Left lung (tissue), 10 donors: ENCODE measurements around the gene BRCA2. TPM values are rescaled to one million over a fixed set of nuclear protein-coding genes. Genes with fewer than 3 reads are reported as not detected.

Experiments
- ATAC-seq: fragments of 200-7000 bp; cut with Tn5 transposase; one replicate; pipeline ENCODE4 v1.9.1; 2020; ENCODE audit warnings: moderate library complexity
- DNase-seq, 4 donors: peaks; one replicate each; pipeline ENCODE4 v3.0.0-alpha.2; 2013 to 2020
- H3K27ac ChIP-seq, 2 donors: fragments of 200-600 bp; sonication (generic) in 1 of 2; one replicate each; pipeline versions ENCODE4 v1.5.0 to v1.8.0; 2020 to 2021
- H3K27me3 ChIP-seq, 2 donors: fragments of 200-600 bp; sonication (generic) in 1 of 2; one replicate each; pipeline versions ENCODE4 v1.5.0 to v1.8.0; 2020 to 2021
- H3K36me3 ChIP-seq, 2 donors: fragments of 200-600 bp; sonication (generic) in 1 of 2; one replicate each; pipeline versions ENCODE4 v1.5.0 to v1.8.0; 2020 to 2021
- H3K4me1 ChIP-seq, 2 donors: fragments of 200-600 bp; one replicate each; pipeline ENCODE4 v1.8.0; 2021
- H3K4me3 ChIP-seq, 2 donors: fragments of 200-600 bp; sonication (generic) in 1 of 2; one replicate each; pipeline versions ENCODE4 v1.5.0 to v1.8.0; 2020 to 2021; ENCODE audit warnings: mild to moderate bottlenecking in 1 of 2
- H3K9me3 ChIP-seq, 2 donors: fragments of 200-600 bp; sonication (generic) in 1 of 2; one replicate each; pipeline versions ENCODE4 v1.5.0 to v1.8.0; 2020 to 2021
- intact Hi-C, 2 donors: fragments of 100-400 bp; cut with DNase I; formaldehyde crosslinking; loops; one replicate each; pipeline versions ENCODE4 v1.11.2 to v1.14.2; 2022
- polyA plus RNA-seq, 6 donors: library from polyadenylated mRNA; unstranded; fragments of 120-200 nt; gene quantifications; one replicate each; pipeline ENCODE4 v1.2.1, GENCODE V29; 2013; ENCODE audit not compliant: insufficient read length in 6 of 6
- total RNA-seq, 2 donors: library from RNA; stranded (reverse); fragmentation: NEBNext Ultra II Directional; extraction: Animal tissue kit (Norgen Biotek cat#: 25700); gene quantifications; one replicate each; pipeline ENCODE4 v1.2.1, GENCODE V29; 2021
- TF ChIP-seq, protein P1 (sequence below), 2 donors: fragments of 200-600 bp; sonication (generic) in 1 of 2; IDR thresholded peaks; one replicate each; pipeline versions ENCODE4 v1.5.0 to v1.8.0; 2021; ENCODE audit warnings: antibody characterized with exemption in 2 of 2
- donor health status: DM: no; HTN: yes; CAD: no.
- donor health status: DM: no; HTN: no; CAD: no.

The BRCA2 gene
- total and polyA plus RNA-seq, 8 donors: 4.5 to 14.9 (median 9.5) TPM

DNA sequence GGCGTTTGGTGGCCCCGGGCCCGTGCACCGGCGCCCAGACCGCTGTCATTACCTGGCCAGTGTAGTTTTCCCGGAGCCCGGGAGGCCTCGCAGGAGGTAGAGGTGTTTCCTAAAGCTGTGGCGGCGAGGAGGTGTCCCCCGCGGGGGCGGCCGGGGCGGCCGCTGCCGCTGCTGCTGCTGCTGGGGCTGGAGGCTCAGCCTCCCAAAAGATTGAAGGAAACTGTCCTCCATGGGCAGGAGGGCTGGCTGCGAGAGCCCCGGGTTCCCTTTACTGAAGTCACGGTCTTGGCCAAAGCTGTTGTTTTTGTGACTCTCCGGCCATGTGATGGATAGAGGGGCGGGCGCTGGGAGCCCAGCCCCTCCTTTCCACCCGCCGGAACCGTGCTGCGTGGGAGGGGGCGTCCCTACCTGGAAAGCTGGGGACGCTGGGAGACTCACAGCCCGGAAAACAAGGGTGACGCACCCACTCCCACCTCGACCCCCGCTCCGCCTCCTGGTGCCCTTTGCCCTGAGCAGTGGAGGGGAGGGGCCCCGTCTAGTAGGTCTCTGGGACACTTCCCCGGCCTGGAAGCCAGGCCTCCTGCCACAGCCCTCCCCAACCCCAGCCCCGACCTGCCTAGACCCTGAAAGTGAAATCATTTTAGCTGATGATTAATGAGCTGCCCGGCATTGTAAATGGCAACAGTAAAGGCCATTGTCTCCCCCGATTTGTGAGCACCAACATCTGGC lies 112.7 kb downstream of the BRCA2 start, which contains the start of gene N4BP2L1:
Gene N4BP2L1 (minus strand): TSS at position 279 of the 729 bp plus-strand sequence. CDS start 48 bp downstream, at position 231.
- peak; percentile 85 for ATAC-seq
- peak in 3 of 4 donors; percentile 67 to 88 (median 87) for DNase-seq
- Histone ChIP-seq H3K4me3 (peak within 1 kb of the TSS; percentile 76 to 83), H3K27ac (peak within 1 kb of the TSS; percentile 84 to 92), H3K9me3 (no peaks in the 10 kb centered on the region), H3K27me3 (no peaks in the 10 kb centered on the region), H3K36me3 (peaks cover 0 to 4% of the 10 kb centered on the region in 2 donors), H3K4me1 (peaks cover 4 to 57% of the 10 kb centered on the region in 2 donors)
- intact Hi-C loops: no loop called here
- TF ChIP-seq, protein P1, sequence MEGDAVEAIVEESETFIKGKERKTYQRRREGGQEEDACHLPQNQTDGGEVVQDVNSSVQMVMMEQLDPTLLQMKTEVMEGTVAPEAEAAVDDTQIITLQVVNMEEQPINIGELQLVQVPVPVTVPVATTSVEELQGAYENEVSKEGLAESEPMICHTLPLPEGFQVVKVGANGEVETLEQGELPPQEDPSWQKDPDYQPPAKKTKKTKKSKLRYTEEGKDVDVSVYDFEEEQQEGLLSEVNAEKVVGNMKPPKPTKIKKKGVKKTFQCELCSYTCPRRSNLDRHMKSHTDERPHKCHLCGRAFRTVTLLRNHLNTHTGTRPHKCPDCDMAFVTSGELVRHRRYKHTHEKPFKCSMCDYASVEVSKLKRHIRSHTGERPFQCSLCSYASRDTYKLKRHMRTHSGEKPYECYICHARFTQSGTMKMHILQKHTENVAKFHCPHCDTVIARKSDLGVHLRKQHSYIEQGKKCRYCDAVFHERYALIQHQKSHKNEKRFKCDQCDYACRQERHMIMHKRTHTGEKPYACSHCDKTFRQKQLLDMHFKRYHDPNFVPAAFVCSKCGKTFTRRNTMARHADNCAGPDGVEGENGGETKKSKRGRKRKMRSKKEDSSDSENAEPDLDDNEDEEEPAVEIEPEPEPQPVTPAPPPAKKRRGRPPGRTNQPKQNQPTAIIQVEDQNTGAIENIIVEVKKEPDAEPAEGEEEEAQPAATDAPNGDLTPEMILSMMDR (IDR thresholded peaks at IDR 0.05): no peak

DNA sequence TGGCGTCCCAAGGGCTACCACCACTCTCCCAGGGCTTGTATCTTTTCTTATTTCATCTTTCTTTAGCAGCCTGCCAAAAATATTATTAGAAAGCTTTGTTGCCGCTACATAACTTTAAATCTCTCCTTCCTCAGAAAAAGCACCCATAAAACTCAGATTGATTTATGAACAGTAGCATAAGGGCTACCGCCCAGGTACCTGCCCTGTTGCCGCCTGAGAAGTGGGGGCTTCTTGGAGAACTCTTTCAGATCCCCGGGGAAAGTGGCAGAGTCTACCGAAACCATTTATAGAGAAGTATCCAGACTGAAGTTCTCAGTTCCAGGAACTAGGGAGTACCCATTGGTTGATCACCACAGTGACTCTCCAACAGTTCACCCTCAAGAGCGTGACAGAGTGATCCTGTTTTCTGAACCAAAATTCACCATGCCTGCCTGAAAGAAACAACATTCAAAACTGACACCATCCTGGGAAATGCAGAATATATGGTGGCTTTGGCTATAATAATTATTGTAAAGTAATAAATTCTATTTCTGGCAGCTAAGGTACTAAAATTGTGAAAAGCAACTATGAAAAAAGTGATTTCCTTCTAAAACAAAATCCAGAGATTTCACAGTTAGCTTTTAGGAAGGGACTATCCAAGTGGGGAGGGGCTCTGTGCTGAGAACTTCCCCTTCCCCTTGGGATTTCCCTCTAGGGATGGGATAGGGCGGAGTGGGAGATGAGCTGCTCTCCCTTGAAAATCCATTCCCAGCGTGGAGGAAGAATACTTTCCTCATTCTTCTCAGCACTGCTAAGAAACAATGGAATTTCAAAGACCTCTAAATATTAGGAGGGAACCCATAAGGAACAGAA lies 113.5 kb downstream of the BRCA2 start:
- Histone ChIP-seq H3K4me1 (peaks cover 4 to 55% of the 10 kb centered on the region in 2 donors), H3K27ac (peak overlapping the region; percentile 84 to 92), H3K36me3 (peaks cover 0 to 4% of the 10 kb centered on the region in 2 donors), H3K4me3 (peak overlapping the region; percentile 76 to 83), H3K9me3 (no peaks in the 10 kb centered on the region), H3K27me3 (no peaks in the 10 kb centered on the region)
- intact Hi-C loops: no loop called here
- DNase-seq (no peak), ATAC-seq (peak; percentile 36)
- TF ChIP-seq, protein P1 (IDR thresholded peaks at IDR 0.05): no peak

DNA sequence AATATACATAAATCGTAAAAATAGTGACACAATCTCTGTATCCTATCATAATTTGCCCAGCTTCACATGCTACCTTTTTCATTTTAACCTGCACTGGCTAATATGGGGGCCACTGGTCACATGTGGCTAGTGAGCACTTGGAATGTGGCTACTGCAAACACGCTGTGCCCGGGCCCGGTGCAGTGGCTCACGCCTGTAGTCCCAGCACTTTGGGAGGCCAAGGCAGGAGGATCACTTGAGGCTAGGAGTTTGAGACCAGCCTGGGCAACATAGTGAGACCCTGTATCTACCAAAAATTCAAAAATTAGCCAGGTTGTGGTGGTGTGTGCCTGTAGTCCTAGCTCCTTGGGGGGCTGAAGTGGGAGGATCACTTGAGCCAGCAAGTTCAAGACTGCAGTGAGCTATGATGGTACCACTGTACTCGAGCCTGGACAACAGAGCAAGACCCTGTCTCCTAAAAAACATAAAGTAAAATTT lies 114.2 kb downstream of the BRCA2 start:
- TF ChIP-seq, protein P1 (IDR thresholded peaks at IDR 0.05): no peak
- DNase-seq (no peak), ATAC-seq (no peak)
- Histone ChIP-seq H3K36me3 (peaks cover 0 to 4% of the 10 kb centered on the region in 2 donors), H3K27ac (peak overlapping the region; percentile 84 to 92), H3K27me3 (no peaks in the 10 kb centered on the region), H3K4me1 (peaks cover 4 to 52% of the 10 kb centered on the region in 2 donors), H3K9me3 (no peaks in the 10 kb centered on the region), H3K4me3 (no peak overlapping the region)
- intact Hi-C loops: no loop called here

DNA sequence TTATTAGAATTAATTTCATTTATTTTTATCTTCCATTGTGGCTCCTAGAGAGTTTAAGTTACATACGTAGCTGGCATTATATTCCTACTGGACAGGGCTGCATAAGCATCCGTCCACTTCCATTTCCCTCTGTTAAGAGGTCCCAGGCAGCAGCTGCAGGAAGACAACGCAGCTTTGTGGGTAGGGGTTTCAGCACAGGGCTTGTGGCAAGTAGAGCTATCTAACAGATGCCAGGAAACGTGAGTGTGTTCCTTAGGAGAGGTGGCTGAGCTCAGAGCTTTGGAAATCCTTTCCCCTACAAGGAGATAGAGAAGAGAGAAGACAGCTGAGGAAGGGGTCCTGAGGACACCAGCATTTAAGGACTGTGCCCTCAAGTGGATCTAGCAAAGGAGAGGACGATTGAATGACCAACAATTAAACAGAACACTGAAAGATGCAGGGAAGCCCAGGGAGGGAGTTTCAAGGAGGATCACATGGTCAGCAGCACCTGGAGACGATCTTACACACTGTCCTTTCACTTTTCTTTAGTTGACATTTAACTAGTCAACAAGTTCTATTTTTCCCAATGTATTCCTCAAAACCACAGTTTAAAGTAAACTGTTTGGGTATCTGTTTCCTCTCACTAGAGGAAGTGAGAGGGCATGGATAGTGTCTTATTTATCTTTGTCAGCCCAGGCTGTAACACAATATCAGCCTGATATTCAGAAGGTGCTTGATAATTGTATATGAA lies 114.9 kb downstream of the BRCA2 start:
- Histone ChIP-seq H3K9me3 (no peaks in the 10 kb centered on the region), H3K4me1 (peaks cover 4 to 45% of the 10 kb centered on the region in 2 donors), H3K4me3 (no peak overlapping the region), H3K36me3 (peaks cover 0 to 4% of the 10 kb centered on the region in 2 donors), H3K27me3 (no peaks in the 10 kb centered on the region), H3K27ac (no peak overlapping the region)
- TF ChIP-seq, protein P1 (IDR thresholded peaks at IDR 0.05): no peak
- DNase-seq: no peak
- no peak for ATAC-seq
- intact Hi-C loops: no loop called here
